K562 (cell line): ENCODE results near the gene LMLN. TPM values are rescaled to one million over a fixed set of nuclear protein-coding genes. Genes with fewer than 3 reads are reported as not detected.
A peak's percentile ranks its signal among the peaks of the same experiment; 100 is the strongest.

Source experiments
- DDX20 ChIP-seq: fragments of 450-650 bp; IDR thresholded peaks from 2 replicates; pipeline ENCODE4 v1.6.1; 2016; ENCODE audit warnings: missing genetic modification characterization, low read depth, mild to moderate bottlenecking, missing compliant biosample characterization, moderate library complexity
- HMGN3 ChIP-seq: IDR thresholded peaks from 2 replicates; pipeline ENCODE4 v1.6.1; 2011; ENCODE audit warnings: borderline replicate concordance, low read depth, mild to moderate bottlenecking, mixed read lengths, low read length; ENCODE audit not compliant: insufficient read length; ENCODE audit errors: extremely low read depth
- HMGXB4 ChIP-seq: sonication (generic); formaldehyde crosslinking; IDR thresholded peaks from 2 replicates; pipeline ENCODE4 v1.8.1; 2023; ENCODE audit warnings: mild to moderate bottlenecking, missing genetic modification reagents
- PML ChIP-seq: IDR thresholded peaks from 2 replicates; pipeline ENCODE4 v1.6.1; 2012; ENCODE audit warnings: low read length, inconsistent platforms
- POLR2A ChIP-seq: fragments of 450-650 bp; conservative IDR thresholded peaks from 2 replicates; pipeline ENCODE4 v1.6.1; 2016
- RBM39 ChIP-seq: fragments of 200-400 bp; formaldehyde crosslinking; optimal IDR thresholded peaks from 2 replicates; pipeline ENCODE3; 2018; ENCODE audit warnings: low read depth, low read length
- SMAD2 ChIP-seq: fragments of 150-350 bp; IDR thresholded peaks from 2 replicates; pipeline ENCODE4 v1.6.1; 2014; ENCODE audit warnings: low read depth, mild to moderate bottlenecking, low read length
- TBP ChIP-seq: optimal IDR thresholded peaks from 2 replicates; pipeline ENCODE3; 2011; ENCODE audit warnings: low read depth, low read length, improper control_type of control experiment
- TCF15 ChIP-seq: fragments of 250-450 bp; sonication (Bioruptor Pico); IDR thresholded peaks from 2 replicates; pipeline ENCODE4 v1.8.0; 2022; ENCODE audit warnings: moderate library complexity, mild to moderate bottlenecking, inconsistent platforms
- ZFP30 ChIP-seq: fragments of 250-450 bp; sonication (Bioruptor Pico); IDR thresholded peaks from 2 replicates; pipeline ENCODE4 v1.8.0; 2022; ENCODE audit warnings: moderate library complexity, mild to moderate bottlenecking, inconsistent platforms, borderline replicate concordance
- ZFPM2 ChIP-seq: fragments of 250-450 bp; sonication (Bioruptor Pico); IDR thresholded peaks from 2 replicates; pipeline ENCODE4 v1.5.1; 2022; ENCODE audit warnings: mild to moderate bottlenecking
- ZNF175 ChIP-seq: fragments of 200-800 bp; sonication (Bioruptor generic); IDR thresholded peaks from 2 replicates; pipeline ENCODE4 v1.6.1; 2016; ENCODE audit warnings: low read depth, mild to moderate bottlenecking, missing genetic modification characterization, missing compliant biosample characterization
- ZNF280A ChIP-seq: fragments of 450-650 bp; IDR thresholded peaks from 2 replicates; pipeline ENCODE4 v1.6.1; 2018; ENCODE audit warnings: mild to moderate bottlenecking, low read depth; ENCODE audit not compliant: partially characterized antibody
- ZNF347 ChIP-seq: fragments of 450-650 bp; formaldehyde crosslinking; IDR thresholded peaks from 2 replicates; pipeline ENCODE4 v1.4.0; 2020; ENCODE audit warnings: low read depth, mild to moderate bottlenecking, moderate library complexity
- ZNF407 ChIP-seq: fragments of 450-650 bp; IDR thresholded peaks from 2 replicates; pipeline ENCODE4 v1.6.1; 2016; ENCODE audit warnings: low read depth
- ZNF551 ChIP-seq: fragments of 250-450 bp; sonication (Bioruptor Pico); IDR thresholded peaks from 2 replicates; pipeline ENCODE4 v1.5.0; 2021; ENCODE audit warnings: mild to moderate bottlenecking, moderate library complexity
- polyA plus RNA-seq, 8 experiments: library from polyadenylated mRNA; depleted of rRNA in 4 of 8; stranded (reverse) in 5 of 8; unstranded in 3 of 8; fragments of >200 nt; fragmentation: Nextera tagmentation in 2 of 8; fragmentation: Illumina TruSeq in 1 of 8; extraction: Ambion mirVana in 2 of 8; extraction: Trizol in 1 of 8; gene quantifications; 2 replicates each; pipeline versions ENCODE4 v1.2.1 to v1.2.3, GENCODE V29; 2011 to 2014; ENCODE audit warnings: inconsistent platforms in 1 of 8, missing spikeins in 1 of 8
- total RNA-seq, 7 experiments: library from RNA; depleted of rRNA in 6 of 7; stranded (reverse); fragments of >200 nt in 6 of 7; fragmentation: Illumina TruSeq in 2 of 7; extraction: Trizol in 2 of 7; gene quantifications; 2 replicates each; pipeline versions ENCODE4 v1.2.1 to v1.2.3, GENCODE V29; 2011 to 2021; ENCODE audit warnings: low replicate concordance in 1 of 7

Gene LMLN
- total and polyA plus RNA-seq, 9 of the 15 experiments (the other 6 are each of a cell fraction or from before 2014, with no cell fraction given) = 2.2 to 15.9 (median 6.9) TPM

- no peak for TF ChIP-seq ZNF407
- no peak for TF ChIP-seq RBM39
- peak; percentile 87 for TF ChIP-seq PML
- no peak for TF ChIP-seq ZFPM2 (CRISPR knock-in tag)
- peak; percentile 97 for TF ChIP-seq TBP
- no peak for TF ChIP-seq HMGXB4 (CRISPR knock-in tag)
- no peak for TF ChIP-seq SMAD2
- TF ChIP-seq TCF15 = no peak
- no peak for TF ChIP-seq ZNF280A
- no peak for TF ChIP-seq ZFP30 (CRISPR knock-in tag)
- no peak for TF ChIP-seq ZNF175 (CRISPR knock-in tag)
- TF ChIP-seq POLR2A = peak; percentile 99
- TF ChIP-seq ZNF551 (CRISPR knock-in tag) = no peak
- TF ChIP-seq ZNF347 (CRISPR knock-in tag) = no peak
- TF ChIP-seq HMGN3 = no peak
- no peak for TF ChIP-seq DDX20
Observed at GRCh38 chr3:197949778-197950676, 10.0 kb upstream of the LMLN start, which contains the start of gene RPL35A (continued).
